Measurements from ENCODE around the gene ESR2.
A peak's percentile ranks its signal among the peaks of the same experiment; 100 is the strongest.
"Not testable (repeated sequence)": the region's sequence is repeated elsewhere in the genome, so short reads cannot be mapped to it uniquely, and the experiment has no call there.

ESR2 gene

GRCh38 chr14:64118892-64119291, 175.3 kb downstream of the ESR2 start:
- in situ Hi-C loops (cut with HindIII; ENCODE audit: low pct_ligation_motif_present, low pct_unique_long_range_greater_than_20kb, low sequenced_read_pairs), result no loop called here
- no peak for DNase-seq

GRCh38 chr14:64118403-64118742, 175.8 kb downstream of the ESR2 start:
- DNase-seq; in situ Hi-C loops (cut with HindIII; ENCODE audit: low pct_ligation_motif_present, low pct_unique_long_range_greater_than_20kb, low sequenced_read_pairs): not testable (repeated sequence)

- in situ Hi-C loops (cut with HindIII; ENCODE audit: low pct_ligation_motif_present, low pct_unique_long_range_greater_than_20kb, low sequenced_read_pairs), result no loop called here
- DNase-seq, result peak; percentile 85
Measured at GRCh38 chr14:64117671-64118402, 176.3 kb downstream of the ESR2 start.

GRCh38 chr14:64115401-64115800, 178.8 kb downstream of the ESR2 start:
- DNase-seq, result no peak
- in situ Hi-C loops (cut with HindIII; ENCODE audit: low pct_ligation_motif_present, low pct_unique_long_range_greater_than_20kb, low sequenced_read_pairs), result no loop called here

- in situ Hi-C loops (cut with HindIII; ENCODE audit: low pct_ligation_motif_present, low pct_unique_long_range_greater_than_20kb, low sequenced_read_pairs), result no loop called here
Measured at GRCh38 chr14:64114796-64115195, 179.4 kb downstream of the ESR2 start.

GRCh38 chr14:64114166-64114565, 180.0 kb downstream of the ESR2 start:
- in situ Hi-C loops (cut with HindIII; ENCODE audit: low pct_ligation_motif_present, low pct_unique_long_range_greater_than_20kb, low sequenced_read_pairs), result no loop called here

More at GRCh38 chr14:64114796-64115195, 179.4 kb downstream of the ESR2 start:
- DNase-seq, result no peak

GRCh38 chr14:64112867-64113678, 181.1 kb downstream of the ESR2 start:
- in situ Hi-C loops (cut with HindIII; ENCODE audit: low pct_ligation_motif_present, low pct_unique_long_range_greater_than_20kb, low sequenced_read_pairs), result no loop called here
- DNase-seq, result no peak

More at GRCh38 chr14:64114166-64114565, 180.0 kb downstream of the ESR2 start:
- no peak for DNase-seq

- in situ Hi-C loops (cut with HindIII; ENCODE audit: low pct_ligation_motif_present, low pct_unique_long_range_greater_than_20kb, low sequenced_read_pairs), result no loop called here
- DNase-seq, result no peak
Measured at GRCh38 chr14:64110802-64111201, 183.4 kb downstream of the ESR2 start.

- in situ Hi-C loops (cut with HindIII; ENCODE audit: low pct_ligation_motif_present, low pct_unique_long_range_greater_than_20kb, low sequenced_read_pairs), result no loop called here
- DNase-seq, result no peak
Measured at GRCh38 chr14:64109819-64110554, 184.2 kb downstream of the ESR2 start.

GRCh38 chr14:64107438-64107837, 186.7 kb downstream of the ESR2 start:
- DNase-seq, result no peak
- in situ Hi-C loops (cut with HindIII; ENCODE audit: low pct_ligation_motif_present, low pct_unique_long_range_greater_than_20kb, low sequenced_read_pairs), result no loop called here

GRCh38 chr14:64098120-64098519, 196.1 kb downstream of the ESR2 start:
- in situ Hi-C loops (cut with HindIII; ENCODE audit: low pct_ligation_motif_present, low pct_unique_long_range_greater_than_20kb, low sequenced_read_pairs), result no loop called here
- no peak for DNase-seq

- DNase-seq, result no peak
- in situ Hi-C loops (cut with HindIII; ENCODE audit: low pct_ligation_motif_present, low pct_unique_long_range_greater_than_20kb, low sequenced_read_pairs), result no loop called here
Measured at GRCh38 chr14:64095620-64096019, 198.6 kb downstream of the ESR2 start.

GRCh38 chr14:64092940-64093339, 201.2 kb downstream of the ESR2 start:
- no peak for DNase-seq
- in situ Hi-C loops (cut with HindIII; ENCODE audit: low pct_ligation_motif_present, low pct_unique_long_range_greater_than_20kb, low sequenced_read_pairs), result no loop called here

GRCh38 chr14:64092338-64092737, 201.8 kb downstream of the ESR2 start:
- in situ Hi-C loops (cut with HindIII; ENCODE audit: low pct_ligation_motif_present, low pct_unique_long_range_greater_than_20kb, low sequenced_read_pairs), result no loop called here
- DNase-seq, result peak; percentile 53

- DNase-seq, result no peak
- in situ Hi-C loops (cut with HindIII; ENCODE audit: low pct_ligation_motif_present, low pct_unique_long_range_greater_than_20kb, low sequenced_read_pairs), result no loop called here
Measured at GRCh38 chr14:64091217-64091616, 203.0 kb downstream of the ESR2 start.

GRCh38 chr14:64089920-64090319, 204.3 kb downstream of the ESR2 start:
- in situ Hi-C loops (cut with HindIII; ENCODE audit: low pct_ligation_motif_present, low pct_unique_long_range_greater_than_20kb, low sequenced_read_pairs), result no loop called here
- no peak for DNase-seq

- no peak for DNase-seq
- in situ Hi-C loops (cut with HindIII; ENCODE audit: low pct_ligation_motif_present, low pct_unique_long_range_greater_than_20kb, low sequenced_read_pairs), result no loop called here
Measured at GRCh38 chr14:64088647-64088964, 205.6 kb downstream of the ESR2 start.

- no peak for DNase-seq
- in situ Hi-C loops (cut with HindIII; ENCODE audit: low pct_ligation_motif_present, low pct_unique_long_range_greater_than_20kb, low sequenced_read_pairs), result no loop called here
Measured at GRCh38 chr14:64082837-64083236, 211.3 kb downstream of the ESR2 start.

- in situ Hi-C loops (cut with HindIII; ENCODE audit: low pct_ligation_motif_present, low pct_unique_long_range_greater_than_20kb, low sequenced_read_pairs), result no loop called here
- no peak for DNase-seq
Measured at GRCh38 chr14:64081174-64081746, 212.9 kb downstream of the ESR2 start.
